ENCODE results near the gene TBX5.

The TBX5 gene

DNA sequence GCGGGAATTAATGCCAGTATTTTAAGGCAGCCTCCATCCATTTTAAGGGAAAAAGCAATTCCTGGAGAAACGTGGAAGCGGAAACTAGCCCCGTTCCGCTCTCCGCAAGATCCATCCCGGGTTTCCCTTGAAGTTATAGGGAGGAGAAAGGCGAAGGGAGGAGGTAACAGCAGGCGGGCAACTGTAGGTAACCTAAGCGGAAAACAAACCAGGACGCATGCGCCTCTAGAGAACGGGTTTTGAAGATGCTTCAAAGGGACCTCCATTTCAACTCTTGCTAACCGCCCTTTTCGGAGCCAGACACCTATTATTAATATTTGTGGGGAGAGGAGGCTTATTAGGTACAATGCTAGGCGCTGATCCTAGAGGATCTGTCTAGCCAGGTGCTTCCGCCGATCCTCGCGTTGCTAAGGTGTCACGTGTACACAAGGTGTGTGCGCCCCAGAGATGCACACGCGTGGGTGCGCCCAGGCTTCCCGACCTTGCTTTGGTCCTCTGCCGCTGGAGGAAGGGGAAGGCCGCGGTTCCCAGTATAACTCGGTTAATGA is 6.2 kb downstream of the TBX5 start:
- TF ChIP-seq, protein P1, sequence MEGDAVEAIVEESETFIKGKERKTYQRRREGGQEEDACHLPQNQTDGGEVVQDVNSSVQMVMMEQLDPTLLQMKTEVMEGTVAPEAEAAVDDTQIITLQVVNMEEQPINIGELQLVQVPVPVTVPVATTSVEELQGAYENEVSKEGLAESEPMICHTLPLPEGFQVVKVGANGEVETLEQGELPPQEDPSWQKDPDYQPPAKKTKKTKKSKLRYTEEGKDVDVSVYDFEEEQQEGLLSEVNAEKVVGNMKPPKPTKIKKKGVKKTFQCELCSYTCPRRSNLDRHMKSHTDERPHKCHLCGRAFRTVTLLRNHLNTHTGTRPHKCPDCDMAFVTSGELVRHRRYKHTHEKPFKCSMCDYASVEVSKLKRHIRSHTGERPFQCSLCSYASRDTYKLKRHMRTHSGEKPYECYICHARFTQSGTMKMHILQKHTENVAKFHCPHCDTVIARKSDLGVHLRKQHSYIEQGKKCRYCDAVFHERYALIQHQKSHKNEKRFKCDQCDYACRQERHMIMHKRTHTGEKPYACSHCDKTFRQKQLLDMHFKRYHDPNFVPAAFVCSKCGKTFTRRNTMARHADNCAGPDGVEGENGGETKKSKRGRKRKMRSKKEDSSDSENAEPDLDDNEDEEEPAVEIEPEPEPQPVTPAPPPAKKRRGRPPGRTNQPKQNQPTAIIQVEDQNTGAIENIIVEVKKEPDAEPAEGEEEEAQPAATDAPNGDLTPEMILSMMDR (IDR thresholded peaks at IDR 0.05): no peak
- H3K27ac ChIP-seq: no peak overlapping the region
- peaks cover 0 to 97% of the 10 kb centered on the region in 2 donors for H3K27me3 ChIP-seq
- no peak for DNase-seq
- no peaks in the 10 kb centered on the region for H3K9me3 ChIP-seq
- peaks cover 0 to 11% (median 3%) of the 10 kb centered on the region in 4 donors for H3K4me1 ChIP-seq
- no peaks in the 10 kb centered on the region for H3K36me3 ChIP-seq
- H3K4me3 ChIP-seq: no peak overlapping the region
- intact Hi-C loops (cut with DNase I; ENCODE audit: low total_unique reads): no loop called here

DNA sequence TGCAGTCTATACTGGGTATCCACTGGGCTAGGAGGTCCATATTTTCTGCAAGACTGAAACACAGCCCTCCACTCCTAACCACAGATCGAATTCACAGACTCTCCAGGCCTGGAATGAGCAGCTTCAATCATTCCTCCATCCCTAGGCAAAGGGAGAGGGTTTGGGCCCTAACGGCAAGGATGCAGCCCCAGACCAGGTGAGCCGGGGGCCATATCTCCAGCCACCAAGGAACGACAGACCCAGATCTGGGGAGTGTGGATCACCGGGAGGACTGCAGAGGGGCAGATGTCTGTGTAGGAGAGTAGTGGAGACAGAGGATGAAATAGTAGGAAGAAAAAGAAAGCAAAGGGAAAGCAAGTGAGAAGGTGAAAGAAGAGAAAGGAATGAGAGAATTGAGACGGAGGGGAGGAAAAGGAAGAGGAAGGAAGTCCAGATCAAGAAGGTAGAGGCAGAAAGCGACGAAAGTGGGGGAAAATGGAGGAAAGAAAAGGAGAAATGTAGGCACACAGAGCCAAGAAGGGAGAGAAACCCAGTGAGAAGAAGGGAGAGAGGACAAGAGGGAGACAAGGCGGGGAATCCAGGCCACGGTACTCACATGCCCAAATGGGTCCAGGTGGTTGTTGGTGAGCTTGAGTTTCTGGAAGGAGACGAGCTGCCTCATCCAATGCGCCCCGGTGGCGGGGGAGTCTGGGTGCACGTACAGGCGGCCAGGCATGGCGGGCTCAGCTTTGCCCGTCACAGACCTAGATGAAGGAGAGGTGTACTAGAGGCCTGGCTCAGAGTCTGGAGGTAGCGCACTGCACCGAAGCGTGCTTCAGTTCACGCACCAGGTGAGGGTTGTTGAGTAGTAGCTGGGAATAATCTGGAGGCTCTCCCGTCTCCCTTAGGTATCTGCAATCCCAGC is 7.7 kb downstream of the TBX5 start:
- no peak for DNase-seq
- no peak overlapping the region for H3K4me3 ChIP-seq
- H3K9me3 ChIP-seq: no peaks in the 10 kb centered on the region
- no peaks in the 10 kb centered on the region for H3K36me3 ChIP-seq
- no peak overlapping the region for H3K27ac ChIP-seq
- TF ChIP-seq, protein P1 (IDR thresholded peaks at IDR 0.05): no peak
- intact Hi-C loops (cut with DNase I; ENCODE audit: low total_unique reads): no loop called here
- peaks cover 0 to 97% of the 10 kb centered on the region in 2 donors for H3K27me3 ChIP-seq
- peaks cover 0 to 11% (median 3%) of the 10 kb centered on the region in 4 donors for H3K4me1 ChIP-seq

DNA sequence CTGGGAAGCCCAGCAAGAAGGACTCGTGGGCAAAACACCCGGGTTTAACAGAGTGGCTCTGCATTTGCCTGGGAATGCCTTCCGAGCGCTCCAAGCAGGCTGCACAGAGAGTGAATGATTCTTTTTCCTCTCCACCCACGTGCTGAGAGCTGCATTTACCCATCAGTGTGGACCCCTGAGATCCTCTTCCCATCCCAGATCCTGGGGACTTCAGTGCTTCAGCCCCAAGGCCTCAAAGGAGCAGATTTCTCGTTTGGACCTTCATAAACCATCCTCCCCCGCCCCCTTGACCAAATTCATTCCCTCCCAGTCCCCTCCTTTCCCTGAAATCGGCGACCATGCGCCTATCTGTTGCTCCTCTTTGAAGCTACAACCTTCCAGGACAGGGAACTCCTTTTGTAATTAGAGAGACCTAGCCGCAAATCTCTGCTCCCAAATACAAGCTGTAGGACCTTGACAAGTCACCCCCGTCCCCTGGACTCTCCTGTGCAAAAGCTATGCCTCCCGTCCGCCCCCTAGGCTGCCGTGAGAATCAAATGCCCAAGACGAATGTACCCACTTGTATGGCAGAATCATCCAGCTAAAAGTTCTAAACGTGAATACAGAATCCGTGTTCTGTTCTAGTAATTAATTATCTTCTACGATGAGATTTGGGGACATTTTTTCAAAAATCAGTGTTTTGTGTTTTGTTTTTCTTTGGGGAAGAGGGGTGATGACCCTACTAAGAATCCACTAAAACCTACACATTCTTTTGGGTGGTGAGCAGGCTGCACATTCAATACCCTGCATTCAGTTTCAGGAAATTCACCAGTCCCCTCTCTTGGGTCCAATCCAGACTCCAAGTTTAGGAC is 8.8 kb downstream of the TBX5 start:
- Histone ChIP-seq H3K4me3 (no peak overlapping the region), H3K27ac (no peak overlapping the region), H3K27me3 (peaks cover 0 to 94% of the 10 kb centered on the region in 2 donors), H3K4me1 (peaks cover 0 to 11% (median 3%) of the 10 kb centered on the region in 4 donors), H3K9me3 (no peaks in the 10 kb centered on the region), H3K36me3 (no peaks in the 10 kb centered on the region)
- no peak for DNase-seq
- TF ChIP-seq, protein P1 (IDR thresholded peaks at IDR 0.05): no peak
- intact Hi-C loops (cut with DNase I; ENCODE audit: low total_unique reads): no loop called here

DNA sequence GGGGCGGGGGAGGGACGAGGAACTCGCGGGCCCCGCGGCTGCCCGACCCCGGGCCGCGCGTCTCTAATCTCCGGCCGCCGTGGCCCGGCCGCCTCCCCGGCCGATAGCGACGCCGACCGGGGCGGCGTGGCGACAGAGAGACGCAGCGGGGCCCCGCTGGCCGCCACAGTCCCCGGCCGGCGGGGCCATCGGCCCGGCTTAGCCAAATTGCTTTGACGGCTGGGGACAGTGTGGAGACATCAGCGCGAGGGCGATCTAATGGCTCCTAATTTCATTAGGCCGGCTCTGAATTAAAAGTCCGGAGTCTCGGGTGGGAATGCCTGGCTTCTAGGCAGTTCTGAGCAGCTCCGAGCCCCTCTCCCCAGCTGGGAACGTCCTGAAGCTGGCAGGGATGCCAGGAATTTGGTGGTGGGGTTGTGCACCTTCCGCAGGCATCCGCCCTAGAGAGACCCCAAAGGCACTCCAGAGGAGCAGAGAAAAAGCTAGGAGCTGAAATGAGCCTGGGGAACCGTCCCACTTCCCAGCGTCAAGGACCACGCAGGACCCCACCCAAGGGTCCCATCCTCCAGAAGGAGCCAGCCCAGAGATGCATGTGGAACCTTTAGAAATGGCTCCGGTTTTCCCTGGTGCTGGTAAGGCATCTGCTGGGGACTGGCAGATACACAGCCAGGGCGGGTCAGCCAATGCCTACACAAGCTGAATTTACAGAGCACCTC is 9.6 kb downstream of the TBX5 start:
- no peak overlapping the region for H3K27ac ChIP-seq
- peaks cover 0 to 92% of the 10 kb centered on the region in 2 donors for H3K27me3 ChIP-seq

More for the DNA sequence above, 9.6 kb downstream of the TBX5 start:
- no peaks in the 10 kb centered on the region for H3K9me3 ChIP-seq
- no peaks in the 10 kb centered on the region for H3K36me3 ChIP-seq
- H3K4me1 ChIP-seq: peaks cover 0 to 11% (median 3%) of the 10 kb centered on the region in 4 donors
- H3K4me3 ChIP-seq: peak overlapping the region in 1 of 2 donors; percentile 29
- no peak for DNase-seq
- TF ChIP-seq, protein P1 (IDR thresholded peaks at IDR 0.05): no peak
- intact Hi-C loops (cut with DNase I; ENCODE audit: low total_unique reads): no loop called here

All from tibial artery (tissue), 4 donors.